GM19372 (cell line): Measurements from ENCODE around the gene ZBTB12.
A peak's percentile ranks its signal among the peaks of the same experiment; 100 is the strongest.

Experiments used
- ATAC-seq: cut with Tn5 transposase; IDR thresholded peaks from one replicate; pipeline ENCODE4 v1.9.1; 2021; ENCODE audit warnings: mild to moderate bottlenecking, low read depth, moderate library complexity; ENCODE audit not compliant: unreplicated experiment

ZBTB12 gene

GRCh38 chr6:31898383-31899011 is 3.4 kb downstream of the ZBTB12 start:
- no peak for ATAC-seq

DNA sequence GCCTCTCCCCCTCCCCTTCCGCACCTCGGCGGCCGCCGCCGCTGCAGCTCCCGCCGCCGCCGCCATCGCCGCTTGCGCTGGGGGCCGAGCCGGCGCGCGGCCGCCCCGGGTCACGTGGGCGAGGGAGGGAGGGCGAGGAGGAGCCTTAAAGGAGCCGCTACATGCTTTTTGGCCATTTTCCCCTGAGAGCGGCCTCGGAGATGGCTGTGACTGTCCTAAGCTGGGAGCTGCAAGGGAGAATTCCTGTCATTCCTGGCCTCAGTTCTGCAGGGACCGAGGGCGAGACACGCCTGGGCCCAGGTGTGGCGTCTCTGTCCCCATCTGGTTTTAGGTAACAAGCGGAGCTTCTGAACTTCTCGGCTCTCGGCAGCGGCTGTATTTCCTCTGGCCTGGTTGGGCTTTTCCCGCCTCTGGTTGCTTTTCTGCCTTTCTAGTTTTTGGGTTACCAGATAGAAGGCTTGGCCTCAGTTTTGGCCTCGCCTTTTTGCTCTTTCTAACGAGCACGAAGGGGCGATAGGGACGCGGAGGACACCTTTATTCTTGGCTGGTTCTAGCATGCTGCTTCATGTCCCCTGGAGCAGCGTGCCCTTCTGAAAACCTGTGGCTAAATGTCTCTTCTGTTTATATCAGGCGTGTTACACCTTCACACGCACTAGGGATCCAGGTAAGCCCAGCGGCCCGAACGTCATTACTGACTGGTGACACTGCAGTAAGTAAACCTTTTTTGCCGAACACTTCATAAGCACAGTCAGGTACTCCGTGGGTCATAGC is 4.1 kb downstream of the ZBTB12 start, which contains the start of gene EHMT2:
TSS of gene EHMT2 (minus strand) at position 87 of the 771 bp plus-strand sequence. CDS start at position 66, 21 bp downstream.
- peak; percentile 39 for ATAC-seq

GRCh38 chr6:31896856-31897611 is 4.9 kb downstream of the ZBTB12 start:
- no peak for ATAC-seq

GRCh38 chr6:31896493-31896855 is 5.4 kb downstream of the ZBTB12 start:
- no peak for ATAC-seq

GRCh38 chr6:31892821-31893220 is 9.1 kb downstream of the ZBTB12 start:
- no peak for ATAC-seq

GRCh38 chr6:31889331-31889972 is 12.4 kb downstream of the ZBTB12 start:
- no peak for ATAC-seq

GRCh38 chr6:31888276-31889258 is 13.3 kb downstream of the ZBTB12 start:
- ATAC-seq = no peak

DNA sequence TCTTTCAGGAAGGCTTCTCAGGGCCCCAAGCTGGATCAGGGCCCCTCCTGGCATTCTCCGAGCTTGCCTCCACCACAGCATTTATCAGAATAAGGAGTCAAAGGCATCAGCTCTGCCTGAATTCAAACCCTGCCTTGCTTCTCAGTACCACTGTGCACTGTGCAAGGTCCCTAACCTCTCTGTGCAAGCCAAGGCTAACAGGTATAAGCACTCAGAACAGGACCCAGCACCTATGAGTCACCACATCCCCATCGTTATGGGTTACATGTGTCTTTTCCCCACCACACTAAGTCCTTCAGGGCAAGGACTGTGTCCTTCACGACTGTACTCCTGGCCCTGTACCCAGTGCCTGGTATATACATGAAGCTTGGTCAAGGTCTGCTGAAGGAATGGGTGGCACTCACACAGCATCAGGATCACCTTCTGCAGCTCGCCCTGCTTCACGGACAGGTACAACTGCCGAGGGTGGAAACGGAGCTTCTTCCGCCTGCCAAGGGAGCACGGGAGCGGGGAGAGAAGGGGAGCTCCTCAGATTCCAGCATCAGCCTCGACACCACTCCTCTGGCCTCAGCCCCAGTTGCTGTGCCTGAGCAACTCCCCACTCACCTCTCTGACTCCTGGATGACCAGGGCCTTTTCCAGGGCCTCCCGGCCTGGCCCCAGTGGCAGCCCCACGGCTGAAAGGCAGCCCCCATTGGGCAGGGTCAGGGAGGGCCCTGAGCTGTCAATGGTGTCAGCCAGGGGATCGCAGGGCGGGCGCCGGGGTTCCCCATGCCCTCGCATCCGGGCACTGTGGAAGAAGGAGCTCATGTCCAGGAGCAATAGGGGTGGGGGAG is 14.5 kb downstream of the ZBTB12 start:
- no peak for ATAC-seq

GRCh38 chr6:31886541-31886991 is 15.3 kb downstream of the ZBTB12 start:
- ATAC-seq = no peak

GRCh38 chr6:31884528-31885035 is 17.3 kb downstream of the ZBTB12 start:
- no peak for ATAC-seq

DNA sequence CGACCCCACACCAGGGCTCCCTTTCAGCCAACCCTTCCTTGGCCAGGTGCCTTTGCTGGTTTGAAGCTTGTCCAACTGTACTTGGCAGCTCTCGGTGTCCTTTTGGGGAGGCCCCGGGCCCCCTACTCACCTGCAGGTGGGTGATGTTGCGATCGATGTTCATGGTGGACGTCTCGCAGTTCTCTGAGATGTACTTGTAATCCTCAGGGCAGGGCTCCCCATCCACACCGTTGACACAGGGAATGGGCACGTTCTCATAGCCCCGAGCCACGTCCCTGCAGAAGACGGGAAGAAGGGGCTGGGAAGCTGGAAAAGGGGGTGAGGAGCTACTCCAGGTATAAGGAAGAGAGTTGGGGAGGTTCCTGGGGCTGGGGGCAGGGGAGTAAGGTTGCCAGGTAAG is 18.2 kb downstream of the ZBTB12 start:
- ATAC-seq = no peak

DNA sequence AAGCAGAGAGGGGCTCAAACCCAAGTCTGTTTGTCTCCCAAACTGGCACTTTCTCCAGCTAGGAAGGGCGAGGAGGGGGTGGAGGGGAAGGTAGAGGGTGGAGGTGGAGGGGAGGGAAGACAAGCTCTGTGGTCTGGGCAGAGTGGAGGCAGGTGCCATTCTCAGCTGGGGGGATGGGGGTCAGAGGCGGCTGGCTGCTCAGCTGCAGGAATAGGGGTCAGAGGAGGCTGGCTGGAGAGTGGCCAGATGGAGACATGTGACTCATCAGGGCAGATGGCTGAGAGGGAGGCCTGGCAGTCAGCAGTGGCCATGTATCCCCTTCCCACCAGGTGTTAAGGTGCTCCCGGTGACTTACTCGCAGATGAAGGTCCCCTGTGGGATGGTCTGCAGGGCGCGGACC is 19.5 kb downstream of the ZBTB12 start:
- no peak for ATAC-seq

GRCh38 chr6:31881136-31881859 is 20.6 kb downstream of the ZBTB12 start:
- no peak for ATAC-seq

- no peak for ATAC-seq
These were observed 21.3 kb downstream of the ZBTB12 start for GRCh38 chr6:31880616-31881015.

GRCh38 chr6:31879901-31880300 is 22.0 kb downstream of the ZBTB12 start:
- ATAC-seq = no peak

- no peak for ATAC-seq
These were observed 22.7 kb downstream of the ZBTB12 start for GRCh38 chr6:31879143-31879542.

DNA sequence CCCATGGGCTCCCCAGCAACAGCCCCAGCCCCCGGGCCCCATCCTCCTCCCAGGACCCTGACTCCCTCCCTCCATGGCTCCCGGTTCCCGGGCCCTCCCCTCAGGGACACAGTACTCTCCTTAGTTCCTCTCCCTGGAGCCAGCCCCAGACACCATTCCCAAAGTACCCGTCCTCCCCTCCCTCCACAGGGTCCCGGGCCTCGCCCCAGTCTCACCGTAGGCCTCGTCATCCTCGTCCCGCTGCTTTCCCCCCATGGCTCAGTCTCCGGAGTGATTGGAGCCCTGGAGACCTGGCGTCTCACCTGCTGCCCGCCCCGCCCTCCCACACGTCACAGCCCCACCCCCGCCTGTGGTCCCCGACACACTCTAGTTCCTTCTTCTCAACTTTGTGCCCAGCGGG is 23.2 kb downstream of the ZBTB12 start, which contains the start of gene SLC44A4:
TSS of gene SLC44A4 (minus strand) at position 272 of the 400 bp plus-strand sequence. CDS start at position 255, 17 bp downstream.
- no peak for ATAC-seq

DNA sequence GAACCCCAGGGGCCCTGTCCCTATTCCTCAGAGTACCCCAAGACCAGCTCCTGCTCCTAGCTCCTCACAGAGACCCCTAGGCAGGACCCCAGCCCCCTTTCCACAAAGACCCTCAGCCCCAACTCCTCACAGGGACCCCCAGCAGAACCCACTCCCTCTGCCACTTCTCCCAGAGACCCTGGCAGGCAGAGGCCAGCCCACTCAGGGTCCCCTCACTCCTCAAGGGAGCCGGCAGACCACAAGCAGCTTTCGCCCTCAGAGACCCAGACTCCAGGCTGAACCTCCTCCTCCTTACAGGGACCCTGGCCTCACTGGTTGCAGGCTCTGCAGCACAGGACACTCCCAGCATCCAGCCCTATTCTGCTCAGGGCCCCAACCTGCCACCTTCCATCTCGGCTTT is 23.7 kb downstream of the ZBTB12 start:
- ATAC-seq = no peak
